K562 (cell line): Measurements from ENCODE around the gene PYGL. TPM values are rescaled to one million over a fixed set of nuclear protein-coding genes. Genes with fewer than 3 reads are reported as not detected.

Source experiments
- ATAC-seq: fragments of 200-7000 bp; cut with Tn5 transposase; 3 replicates; pipeline ENCODE4 v1.9.1; 2020; ENCODE audit warnings: moderate library complexity
- BruUV-seq: library from RNA; stranded (reverse); fragments of 400-500 nt; replicated peaks from 2 replicates; lab custom pipeline; 2021; lab: Mats Ljungman, UMichigan
- CTCF ChIA-PET: fragments of 300-600 bp; formaldehyde crosslinking; extraction: SDS; loops from one replicate; lab custom pipeline; 2021; ENCODE audit warnings: low intra/inter-chr PET ratio; lab: Yijun Ruan, JAX
- POLR2A ChIA-PET: fragments of 300-600, 350-650 bp; sonication (Branson Sonifier 250); formaldehyde crosslinking; extraction: SDS; loops from one replicate; lab custom pipeline; 2021; ENCODE audit warnings: antibody characterized with exemption, inconsistent platforms; lab: Yijun Ruan, JAX
- DNase-seq, 4 experiments: peaks; one replicate each; pipeline versions ENCODE4 v3.0.0 to v3.0.0-alpha.2; 2011 to 2018; ENCODE audit warnings: low spot score in 3 of 4, mixed read lengths in 3 of 4; ENCODE audit errors: extremely low read depth in 1 of 4
- FAIRE-seq: peaks from 2 replicates; lab custom pipeline; 2011; peaks lifted over from hg19 to GRCh38; lab: Jason Lieb, UNC
- H2AFZ ChIP-seq: 2 replicates; pipeline ENCODE4 v1.6.0; 2011; ENCODE audit warnings: low read depth, low read length, control low read depth, inconsistent platforms
- H3K27ac ChIP-seq: fragments of 200-600 bp; 3 replicates; pipeline ENCODE4 v1.8.0; 2011; ENCODE audit warnings: low read depth, mild to moderate bottlenecking, control low read depth, inconsistent platforms, low read length, moderate library complexity, mixed read lengths; ENCODE audit errors: extremely low read depth
- H3K27me3 ChIP-seq, 2 experiments: fragments of 300-600 bp in 1 of 2; 2 replicates in 1 of 2; 3 replicates in 1 of 2; pipeline versions ENCODE4 v1.6.0 to v1.8.0; 2011; ENCODE audit warnings: inconsistent platforms in 2 of 2, low read length in 2 of 2, mild to moderate bottlenecking in 1 of 2, mixed read lengths in 1 of 2, moderate library complexity in 1 of 2; ENCODE audit not compliant: control insufficient read depth in 2 of 2, insufficient read depth in 2 of 2
- H3K36me3 ChIP-seq: fragments of 300-600 bp; 3 replicates; pipeline ENCODE4 v1.8.0; 2011; ENCODE audit warnings: mild to moderate bottlenecking, low read length, inconsistent platforms; ENCODE audit not compliant: control insufficient read depth, insufficient read depth
- H3K4me1 ChIP-seq, 2 experiments: fragments of 200-600 bp in 1 of 2; replicated peaks in 1 of 2; 2 replicates in 1 of 2; 3 replicates in 1 of 2; pipeline versions ENCODE4 v1.5.1 to v1.8.0; 2011; ENCODE audit warnings: inconsistent platforms in 2 of 2, low read length in 2 of 2, mild to moderate bottlenecking in 1 of 2, mixed read lengths in 1 of 2, moderate library complexity in 1 of 2; ENCODE audit not compliant: control insufficient read depth in 2 of 2, insufficient read depth in 2 of 2
- H3K4me2 ChIP-seq: 2 replicates; pipeline ENCODE4 v1.6.1; 2011; ENCODE audit warnings: low read length, control low read depth, inconsistent platforms, mixed read lengths; ENCODE audit not compliant: insufficient read depth
- H3K4me3 ChIP-seq: fragments of 200-600 bp; sonication (generic), shearing (Covaris generic); 2 replicates; pipeline ENCODE4 v1.5.1; 2016; ENCODE audit warnings: control low read depth, inconsistent platforms
- H3K79me2 ChIP-seq: fragments of 200-600 bp; 3 replicates; pipeline ENCODE4 v1.8.0; 2011; ENCODE audit warnings: low read length, inconsistent platforms; ENCODE audit not compliant: control insufficient read depth, insufficient read depth
- H3K9ac ChIP-seq, 2 experiments: 2 replicates each; pipeline versions ENCODE4 v1.6.0 to v1.6.1; 2011; ENCODE audit warnings: low read depth in 2 of 2, low read length in 2 of 2, control low read depth in 1 of 2, inconsistent platforms in 1 of 2, mild to moderate bottlenecking in 1 of 2, mixed read lengths in 1 of 2; ENCODE audit not compliant: insufficient read depth in 1 of 2
- H3K9me1 ChIP-seq: one replicate; pipeline ENCODE4 v1.6.0; 2011; ENCODE audit warnings: inconsistent platforms, mild to moderate bottlenecking, low read length, moderate library complexity; ENCODE audit not compliant: control insufficient read depth, insufficient read depth
- H3K9me3 ChIP-seq: replicated peaks from 2 replicates; pipeline ENCODE4 v1.5.1; 2011; ENCODE audit warnings: low read depth, low read length, inconsistent platforms; ENCODE audit not compliant: control insufficient read depth, insufficient read depth
- H4K20me1 ChIP-seq: replicated peaks from 2 replicates; pipeline ENCODE4 v1.6.1; 2011; ENCODE audit warnings: low read length, inconsistent platforms, mixed read lengths; ENCODE audit not compliant: control insufficient read depth, insufficient read depth
- ATF4 ChIP-seq: fragments of 450-650 bp; formaldehyde crosslinking; IDR thresholded peaks from 2 replicates; pipeline ENCODE4 v1.4.0; 2022; ENCODE audit warnings: mild to moderate bottlenecking, moderate library complexity
- ATF7 ChIP-seq: fragments of 450-650 bp; IDR thresholded peaks from 2 replicates; pipeline ENCODE4 v1.7.1; 2014; ENCODE audit warnings: mild to moderate bottlenecking, moderate library complexity
- DIDO1 ChIP-seq: fragments of 450-650 bp; IDR thresholded peaks from 2 replicates; pipeline ENCODE4 v1.6.1; 2016; ENCODE audit warnings: low read depth, missing biosample characterization, missing genetic modification characterization
- ELF1 ChIP-seq: fragments of 200-800 bp; sonication (Bioruptor generic); IDR thresholded peaks from 2 replicates; pipeline ENCODE4 v1.6.1; 2016; ENCODE audit warnings: missing genetic modification characterization, missing compliant biosample characterization
- HMBOX1 ChIP-seq: sonication (generic); IDR thresholded peaks from 2 replicates; pipeline ENCODE4 v1.6.1; 2016
- HMGN3 ChIP-seq: IDR thresholded peaks from 2 replicates; pipeline ENCODE4 v1.6.1; 2011; ENCODE audit warnings: borderline replicate concordance, low read depth, mild to moderate bottlenecking, mixed read lengths, low read length; ENCODE audit not compliant: insufficient read length; ENCODE audit errors: extremely low read depth
- HNRNPL ChIP-seq: fragments of 200-400 bp; formaldehyde crosslinking; IDR thresholded peaks from 2 replicates; pipeline ENCODE4 v1.6.1; 2017; ENCODE audit warnings: low read depth, mild to moderate bottlenecking, low read length
- HNRNPUL1 ChIP-seq: fragments of 200-400 bp; formaldehyde crosslinking; IDR thresholded peaks from 2 replicates; pipeline ENCODE4 v1.6.1; 2017; ENCODE audit warnings: low read length
- IRF1 ChIP-seq: sonication (generic); formaldehyde crosslinking; IDR thresholded peaks from 2 replicates; pipeline ENCODE4 v1.8.0; 2022; ENCODE audit warnings: missing genetic modification reagents, mild to moderate bottlenecking, borderline replicate concordance
- NCOA4 ChIP-seq: fragments of 450-650 bp; IDR thresholded peaks from 2 replicates; pipeline ENCODE4 v1.6.1; 2018; ENCODE audit warnings: mild to moderate bottlenecking; ENCODE audit not compliant: partially characterized antibody
- NCOA6 ChIP-seq: fragments of 450-650 bp; IDR thresholded peaks from 2 replicates; pipeline ENCODE4 v1.6.1; 2017; ENCODE audit warnings: mild to moderate bottlenecking
- POLR2A ChIP-seq: fragments of 450-650 bp; conservative IDR thresholded peaks from 2 replicates; pipeline ENCODE4 v1.6.1; 2016
- SRSF1 ChIP-seq: fragments of 200-400 bp; formaldehyde crosslinking; IDR thresholded peaks from 2 replicates; pipeline ENCODE4 v1.6.1; 2017; ENCODE audit warnings: mild to moderate bottlenecking, low read depth, low read length, moderate library complexity
- ZNF146 ChIP-seq: IDR thresholded peaks from one replicate; pipeline ENCODE4 v1.6.1; 2018; ENCODE audit warnings: missing compliant biosample characterization; ENCODE audit not compliant: unreplicated experiment
- ZNF274 ChIP-seq: IDR thresholded peaks from 2 replicates; pipeline ENCODE4 v1.6.1; 2011; ENCODE audit warnings: low read depth, mild to moderate bottlenecking, low read length, moderate library complexity, borderline replicate concordance
- ZNF583 ChIP-seq: fragments of 250-450 bp; sonication (Bioruptor Pico); IDR thresholded peaks from 2 replicates; pipeline ENCODE4 v1.4.0; 2020
- WGBS: fragments of 100-300 bp; shearing (Covaris generic); methylation state at CpG from one replicate; pipeline ENCODE4 v1.1.6; 2016; ENCODE audit warnings: low coverage, mixed read lengths; ENCODE audit not compliant: insufficient coverage; ENCODE audit errors: missing lambda C conversion rate; 5-methylcytosine and 5-hydroxymethylcytosine counted together
- in situ Hi-C: fragments of 300-500 bp; cut with MboI; formaldehyde crosslinking; loops from 4 replicates; pipeline ENCODE4 v1.15.0; 2018; ENCODE audit warnings: inconsistent platforms, mixed read lengths
- intact Hi-C: fragments of 100-400 bp; cut with micrococcal nuclease; formaldehyde crosslinking; loops from 2 replicates; pipeline ENCODE4 v1.14.2; 2022
- polyA plus RNA-seq, 8 experiments: library from polyadenylated mRNA; depleted of rRNA in 4 of 8; stranded (reverse) in 5 of 8; unstranded in 3 of 8; fragments of >200 nt; fragmentation: Nextera tagmentation in 2 of 8; fragmentation: Illumina TruSeq in 1 of 8; extraction: Ambion mirVana in 2 of 8; extraction: Trizol in 1 of 8; gene quantifications; 2 replicates each; pipeline versions ENCODE4 v1.2.1 to v1.2.3, GENCODE V29; 2011 to 2014; ENCODE audit warnings: inconsistent platforms in 1 of 8, missing spikeins in 1 of 8
- total RNA-seq, 7 experiments: library from RNA; depleted of rRNA in 6 of 7; stranded (reverse); fragments of >200 nt in 6 of 7; fragmentation: Illumina TruSeq in 2 of 7; extraction: Trizol in 2 of 7; gene quantifications; 2 replicates each; pipeline versions ENCODE4 v1.2.1 to v1.2.3, GENCODE V29; 2011 to 2021; ENCODE audit warnings: low replicate concordance in 1 of 7

PYGL gene
- total and polyA plus RNA-seq, 9 of the 15 experiments (the other 6 are each of a cell fraction or from before 2014, with no cell fraction given) = 3.5 to 17.9 (median 13.1) TPM

GRCh38 chr14:50859296-50859624, 85.0 kb downstream of the PYGL start:
- no peaks in the 10 kb centered on the region for H3K36me3 ChIP-seq
- H3K9me1 ChIP-seq = no peaks in the 10 kb centered on the region
- no peak overlapping the region for H3K4me3 ChIP-seq
- no peak overlapping the region for H3K9ac ChIP-seq
- peak; percentile 21; the same call in 1 of the 3 replicates for ATAC-seq
- peaks cover 0 to 4% of the 10 kb centered on the region in 2 experiments; a peak in 1 of 5 replicates for H3K27me3 ChIP-seq
- no peak overlapping the region for H3K27ac ChIP-seq
- TF ChIP-seq HMGN3 (no peak), IRF1 (CRISPR knock-in tag) (no peak)
- in situ Hi-C loops = no loop called here
- no CpG with 5 or more reads among the region's 1 CpG for WGBS
- H3K4me1 ChIP-seq = no peaks in the 10 kb centered on the region; a peak in 1 of 5 replicates
- CTCF ChIA-PET = no interaction called here
- FAIRE-seq = no peak
- H3K79me2 ChIP-seq = no peaks in the 10 kb centered on the region
- POLR2A ChIA-PET = interaction anchor here (0.5 kb wide), 1 partner anchor 15 kb away, joined by 4 read pairs; no protein-coding TSS in a partner anchor
- H2AFZ ChIP-seq = peak overlapping the region; percentile 54
- no peaks in the 10 kb centered on the region for H4K20me1 ChIP-seq
- intact Hi-C loops = no loop called here
- BruUV-seq = no TSS peak
- no peak for DNase-seq
- H3K4me2 ChIP-seq = no peak overlapping the region
- no peaks in the 10 kb centered on the region for H3K9me3 ChIP-seq

GRCh38 chr14:50856660-50857059, 87.6 kb downstream of the PYGL start:
- DNase-seq = no peak
- Histone ChIP-seq H4K20me1 (no peaks in the 10 kb centered on the region), H3K36me3 (no peaks in the 10 kb centered on the region), H3K4me2 (no peak overlapping the region), H2AFZ (no peak overlapping the region), H3K9me3 (no peaks in the 10 kb centered on the region), H3K4me1 (no peaks in the 10 kb centered on the region; a peak in 1 of 5 replicates), H3K9me1 (no peaks in the 10 kb centered on the region), H3K79me2 (no peaks in the 10 kb centered on the region), H3K27ac (no peak overlapping the region), H3K4me3 (no peak overlapping the region), H3K9ac (no peak overlapping the region), H3K27me3 (peaks cover 0 to 4% of the 10 kb centered on the region in 2 experiments; a peak in 1 of 5 replicates)
- WGBS = 6% methylated on average over 3 of the region's 5 CpGs
- intact Hi-C loops = no loop called here
- ChIA-PET CTCF (no interaction called here), POLR2A (no interaction called here)
- BruUV-seq = no TSS peak
- in situ Hi-C loops = no loop called here
- no peak for FAIRE-seq
- no peak for ATAC-seq
- TF ChIP-seq ATF4 (CRISPR knock-in tag) (no peak), HNRNPL (no peak), NCOA4 (no peak), HMBOX1 (no peak), SRSF1 (no peak), DIDO1 (no peak), ZNF583 (CRISPR knock-in tag) (no peak), ATF7 (no peak), ELF1 (tag) (no peak), POLR2A (no peak), NCOA6 (no peak), ZNF274 (no peak), HNRNPUL1 (no peak), ZNF146 (no peak)
